ENCODE measurements around the gene TMEM120B. TPM values are rescaled to one million over a fixed set of nuclear protein-coding genes. Genes with fewer than 3 reads are reported as not detected.

The TMEM120B gene
- total RNA-seq, 1 experiment from 2014 or later, result 18.5 TPM

GRCh38 chr12:121817648-121818043 lies 105.1 kb downstream of the TMEM120B start:
- Histone ChIP-seq H3K9me2 (replicated peaks; ENCODE audit: low read length) (no peaks in the 10 kb centered on the region), H3K9ac (ENCODE audit: low read length) (no peak overlapping the region), H3K4me3 (ENCODE audit: low read length) (no peak overlapping the region), H3K4me1 (ENCODE audit: insufficient read depth, low read length) (peaks cover 12% of the 10 kb centered on the region), H3K36me3 (ENCODE audit: low read depth, low read length) (peaks cover 65% of the 10 kb centered on the region), H2AFZ (ENCODE audit: low read length) (no peak overlapping the region), H3K4me2 (ENCODE audit: low read length) (no peak overlapping the region), H3K27me3 (ENCODE audit: low read length) (no peaks in the 10 kb centered on the region), H4K20me1 (ENCODE audit: low read length) (peaks cover 12% of the 10 kb centered on the region), H3F3A (ENCODE audit: low read length, unreplicated experiment) (no peaks in the 10 kb centered on the region), H3K27ac (ENCODE audit: low read length) (no peak overlapping the region), H3K79me2 (ENCODE audit: low read length) (peaks cover 24% of the 10 kb centered on the region), H3K9me3 (ENCODE audit: low read length) (no peaks in the 10 kb centered on the region)
- ATAC-seq, result no peak
- CTCF ChIA-PET, result no interaction called here
- no peak for DNase-seq
- POLR2A ChIA-PET (ENCODE audit: unreplicated experiment), result no interaction called here
- intact Hi-C loops (cut with micrococcal nuclease), result no loop called here
- TF ChIP-seq EZH2phosphoT487 (IDR thresholded peaks at IDR 0.05; ENCODE audit: borderline replicate concordance, low read length), result no peak
- no peak for TF ChIP-seq EZH2 (IDR thresholded peaks at IDR 0.05; ENCODE audit: low read length, unreplicated experiment)
- no peak for TF ChIP-seq CTCF (conservative IDR thresholded peaks at IDR 0.05; ENCODE audit: low read depth, low read length)
- no TSS peak for BruUV-seq (replicated peaks)

GRCh38 chr12:121819212-121819949 lies 106.8 kb downstream of the TMEM120B start:
- Histone ChIP-seq H3K4me1 (ENCODE audit: insufficient read depth, low read length) (no peaks in the 10 kb centered on the region), H3F3A (ENCODE audit: low read length, unreplicated experiment) (no peaks in the 10 kb centered on the region), H3K9me3 (ENCODE audit: low read length) (no peaks in the 10 kb centered on the region), H2AFZ (ENCODE audit: low read length) (no peak overlapping the region), H3K79me2 (ENCODE audit: low read length) (peaks cover 9% of the 10 kb centered on the region; the same call in 1 of the 2 replicates), H3K27ac (ENCODE audit: low read length) (no peak overlapping the region), H3K9ac (ENCODE audit: low read length) (no peak overlapping the region), H3K9me2 (replicated peaks; ENCODE audit: low read length) (no peaks in the 10 kb centered on the region), H3K4me2 (ENCODE audit: low read length) (no peak overlapping the region), H3K36me3 (ENCODE audit: low read depth, low read length) (peaks cover 65% of the 10 kb centered on the region), H4K20me1 (ENCODE audit: low read length) (no peaks in the 10 kb centered on the region), H3K4me3 (ENCODE audit: low read length) (no peak overlapping the region), H3K27me3 (ENCODE audit: low read length) (no peaks in the 10 kb centered on the region)
- DNase-seq (no peak), ATAC-seq (no peak)
- intact Hi-C loops (cut with micrococcal nuclease), result no loop called here
- CTCF ChIA-PET, result no interaction called here
- POLR2A ChIA-PET (ENCODE audit: unreplicated experiment), result no interaction called here
- no peak for TF ChIP-seq CTCF (conservative IDR thresholded peaks at IDR 0.05; ENCODE audit: low read depth, low read length)
- TF ChIP-seq EZH2phosphoT487 (IDR thresholded peaks at IDR 0.05; ENCODE audit: borderline replicate concordance, low read length), result no peak
- TF ChIP-seq EZH2 (IDR thresholded peaks at IDR 0.05; ENCODE audit: low read length, unreplicated experiment), result no peak
- no TSS peak for BruUV-seq (replicated peaks)

GRCh38 chr12:121820056-121820455 lies 107.5 kb downstream of the TMEM120B start:
- Histone ChIP-seq H3K79me2 (ENCODE audit: low read length) (peaks cover 2% of the 10 kb centered on the region; the same call in 1 of the 2 replicates), H3K27me3 (ENCODE audit: low read length) (no peaks in the 10 kb centered on the region), H3K9ac (ENCODE audit: low read length) (no peak overlapping the region), H3K4me2 (ENCODE audit: low read length) (no peak overlapping the region), H3K4me3 (ENCODE audit: low read length) (no peak overlapping the region), H2AFZ (ENCODE audit: low read length) (no peak overlapping the region), H3K36me3 (ENCODE audit: low read depth, low read length) (peaks cover 59% of the 10 kb centered on the region), H4K20me1 (ENCODE audit: low read length) (no peaks in the 10 kb centered on the region), H3F3A (ENCODE audit: low read length, unreplicated experiment) (no peaks in the 10 kb centered on the region), H3K4me1 (ENCODE audit: insufficient read depth, low read length) (no peaks in the 10 kb centered on the region), H3K9me3 (ENCODE audit: low read length) (no peaks in the 10 kb centered on the region), H3K27ac (ENCODE audit: low read length) (no peak overlapping the region), H3K9me2 (replicated peaks; ENCODE audit: low read length) (no peaks in the 10 kb centered on the region)
- CTCF ChIA-PET, result interaction anchor here (0.8 kb wide), 1 partner anchor 26 kb away, joined by 3 read pairs; no protein-coding TSS in a partner anchor
- no peak for DNase-seq
- BruUV-seq (replicated peaks), result no TSS peak
- intact Hi-C loops (cut with micrococcal nuclease), result no loop called here
- no peak for ATAC-seq
- no peak for TF ChIP-seq EZH2phosphoT487 (IDR thresholded peaks at IDR 0.05; ENCODE audit: borderline replicate concordance, low read length)
- TF ChIP-seq EZH2 (IDR thresholded peaks at IDR 0.05; ENCODE audit: low read length, unreplicated experiment), result no peak
- TF ChIP-seq CTCF (conservative IDR thresholded peaks at IDR 0.05; ENCODE audit: low read depth, low read length), result no peak
- POLR2A ChIA-PET (ENCODE audit: unreplicated experiment), result no interaction called here
